ENCODE data around the gene CADPS. TPM values are rescaled to one million over a fixed set of nuclear protein-coding genes. Genes with fewer than 3 reads are reported as not detected.

CADPS gene
- total and polyA plus RNA-seq, 2 of the 4 experiments (the other 2 are of a cell fraction) = not detected

- intact Hi-C loops (cut with micrococcal nuclease) = no loop called here
- ATAC-seq (ENCODE audit: low read depth) = no peak
- H3K9me1 ChIP-seq (ENCODE audit: insufficient read depth, low read length) = no peaks in the 10 kb centered on the region
- no peak overlapping the region for H2AK5ac ChIP-seq (ENCODE audit: low read depth, low read length)
- H3K14ac ChIP-seq (replicated peaks; ENCODE audit: low read depth, low read length) = no peak overlapping the region
- no peak overlapping the region for H3K4me3 ChIP-seq (ENCODE audit: insufficient read depth, low read depth, low read length)
- H2BK5ac ChIP-seq (ENCODE audit: low read depth, low read length, poor library complexity, severe bottlenecking) = no peak overlapping the region
- H4K20me1 ChIP-seq (ENCODE audit: insufficient read depth, low read length) = no peaks in the 10 kb centered on the region
- H3K18ac ChIP-seq (ENCODE audit: low read depth, low read length) = no peak overlapping the region
- H3K9me3 ChIP-seq (ENCODE audit: control insufficient read depth, insufficient read depth, low read length) = no peaks in the 10 kb centered on the region
- no peak overlapping the region for H4K91ac ChIP-seq (ENCODE audit: insufficient read depth, low read depth, low read length)
- H3K4me1 ChIP-seq (ENCODE audit: control insufficient read depth, insufficient read depth, low read length) = no peaks in the 10 kb centered on the region
- H3K56ac ChIP-seq (ENCODE audit: extremely low read depth, insufficient read depth, low read length) = no peak overlapping the region
- H2BK120ac ChIP-seq (ENCODE audit: low read depth, low read length) = no peak overlapping the region
- TF ChIP-seq RCOR1 (IDR thresholded peaks at IDR 0.05; ENCODE audit: insufficient replicate concordance, low read length) (no peak), ELK1 (IDR thresholded peaks at IDR 0.05; ENCODE audit: borderline replicate concordance, low read depth, low read length) (no peak)
- no peak overlapping the region for H3K27ac ChIP-seq (ENCODE audit: insufficient read depth, low read length)
- H4K8ac ChIP-seq (ENCODE audit: low read depth in 2 of 2, low read length in 2 of 2) = no peak overlapping the region
- BruUV-seq (replicated peaks) = no TSS peak
- H2AFZ ChIP-seq (replicated peaks; ENCODE audit: low read length, poor library complexity) = no peak overlapping the region
- dilution Hi-C loops (cut with HindIII; ENCODE audit: low sequenced_read_pairs, unreplicated experiment) = no loop called here
- no peak overlapping the region for H3K4ac ChIP-seq (ENCODE audit: low read depth, low read length)
- ChIA-PET POLR2A (ENCODE audit: unreplicated experiment) (no interaction called here), CTCF (no interaction called here)
- no peak overlapping the region for H2AK9ac ChIP-seq (replicated peaks; ENCODE audit: low read depth, low read length, poor library complexity)
- H3K36me3 ChIP-seq (ENCODE audit: control insufficient read depth, insufficient read depth, low read length) = no peaks in the 10 kb centered on the region
- no peak overlapping the region for H3K9ac ChIP-seq (ENCODE audit: low read depth, low read length)
- no peak overlapping the region for H2BK20ac ChIP-seq (ENCODE audit: low read depth, low read length)
- no peak overlapping the region for H4K5ac ChIP-seq (ENCODE audit: low read depth, low read length)
- WGBS, 2 experiments (ENCODE audit: extremely low coverage in 2 of 2, insufficient read length in 1 of 2) = no CpG with 5 or more reads among the region's 1 CpG
- no peak overlapping the region for H2BK15ac ChIP-seq (ENCODE audit: low read depth, low read length)
- H3K4me2 ChIP-seq (ENCODE audit: low read depth, low read length) = no peak overlapping the region
- H3K23ac ChIP-seq (ENCODE audit: low read depth, low read length) = no peak overlapping the region
- in situ Hi-C loops (cut with MboI; ENCODE audit: low sequenced_read_pairs) = no loop called here
- no peaks in the 10 kb centered on the region for H3K79me1 ChIP-seq (ENCODE audit: low read depth in 1 of 2, low read length in 2 of 2)
- H3K27me3 ChIP-seq (ENCODE audit: control insufficient read depth, insufficient read depth, low read length) = no peaks in the 10 kb centered on the region
- DNase-seq = no peak
These were observed 157.2 kb downstream of the CADPS start for GRCh38 chr3:62718011-62718410.
